ENCODE measurements around the gene CDH23. TPM values are rescaled to one million over a fixed set of nuclear protein-coding genes. Genes with fewer than 3 reads are reported as not detected.

CDH23 gene
- total RNA-seq, 2 donors from 2014 or later, result 8.1 to 9.0 TPM

DNA sequence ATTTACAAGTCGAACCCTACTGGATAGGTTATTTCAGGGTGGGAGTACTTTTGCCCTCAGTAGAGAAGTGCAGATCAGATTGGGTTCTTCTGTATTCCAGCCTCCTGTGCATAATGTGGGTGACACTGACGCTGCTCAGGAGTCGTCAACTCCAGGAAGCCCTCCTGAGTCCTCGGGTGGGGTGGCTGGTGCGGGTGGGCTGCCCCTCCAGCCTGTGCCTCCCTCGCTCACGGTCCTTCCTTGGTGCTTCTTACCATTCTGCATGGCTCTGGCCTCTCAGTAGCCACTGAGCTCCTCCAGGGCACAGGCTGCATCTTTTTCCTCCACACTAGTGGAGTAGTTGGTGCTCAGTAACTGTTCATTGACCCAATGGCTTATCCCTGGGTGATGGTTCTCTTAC is 4.3 kb downstream of the CDH23 start:
- H3K4me1 Mint-ChIP-seq, result peaks cover 8% of the 10 kb centered on the region
- H3K27ac Mint-ChIP-seq, result no peak overlapping the region
- H3K36me3 Mint-ChIP-seq (ENCODE audit: low read depth), result peaks cover 3% of the 10 kb centered on the region
- peaks cover 49% of the 10 kb centered on the region for H3K27me3 Mint-ChIP-seq
- DNase-seq (no peak), ATAC-seq (no peak)
- H3K9me3 ChIP-seq (ENCODE audit: control insufficient read depth, low read length, poor library complexity, severe bottlenecking), result no peaks in the 10 kb centered on the region
- H3K4me3 Mint-ChIP-seq, result no peak overlapping the region

DNA sequence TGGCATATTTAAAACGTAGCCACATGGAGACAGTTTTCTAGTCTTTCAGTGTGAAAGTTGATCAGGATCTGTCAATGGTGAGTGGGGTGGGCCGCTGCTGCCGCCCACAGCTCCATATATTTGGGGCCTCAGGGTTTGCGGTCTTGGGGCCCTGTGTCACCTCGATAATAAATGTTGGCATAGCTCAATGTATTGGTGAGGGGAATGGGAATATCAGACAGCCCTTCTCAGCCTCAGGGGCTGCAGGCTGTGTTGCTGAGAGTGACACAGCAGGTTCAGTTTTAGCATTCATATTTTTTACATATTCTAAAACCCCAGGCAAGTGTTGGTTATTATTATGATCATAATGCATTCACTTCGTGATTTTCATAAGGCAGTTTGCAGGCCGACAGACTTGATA is 5.3 kb downstream of the CDH23 start:
- no peak overlapping the region for H3K4me3 Mint-ChIP-seq
- H3K36me3 Mint-ChIP-seq (ENCODE audit: low read depth), result peaks cover 2% of the 10 kb centered on the region
- peaks cover 8% of the 10 kb centered on the region for H3K4me1 Mint-ChIP-seq
- H3K27me3 Mint-ChIP-seq, result peaks cover 51% of the 10 kb centered on the region
- H3K9me3 ChIP-seq (ENCODE audit: control insufficient read depth, low read length, poor library complexity, severe bottlenecking), result no peaks in the 10 kb centered on the region
- no peak for ATAC-seq
- no peak overlapping the region for H3K27ac Mint-ChIP-seq
- no peak for DNase-seq

DNA sequence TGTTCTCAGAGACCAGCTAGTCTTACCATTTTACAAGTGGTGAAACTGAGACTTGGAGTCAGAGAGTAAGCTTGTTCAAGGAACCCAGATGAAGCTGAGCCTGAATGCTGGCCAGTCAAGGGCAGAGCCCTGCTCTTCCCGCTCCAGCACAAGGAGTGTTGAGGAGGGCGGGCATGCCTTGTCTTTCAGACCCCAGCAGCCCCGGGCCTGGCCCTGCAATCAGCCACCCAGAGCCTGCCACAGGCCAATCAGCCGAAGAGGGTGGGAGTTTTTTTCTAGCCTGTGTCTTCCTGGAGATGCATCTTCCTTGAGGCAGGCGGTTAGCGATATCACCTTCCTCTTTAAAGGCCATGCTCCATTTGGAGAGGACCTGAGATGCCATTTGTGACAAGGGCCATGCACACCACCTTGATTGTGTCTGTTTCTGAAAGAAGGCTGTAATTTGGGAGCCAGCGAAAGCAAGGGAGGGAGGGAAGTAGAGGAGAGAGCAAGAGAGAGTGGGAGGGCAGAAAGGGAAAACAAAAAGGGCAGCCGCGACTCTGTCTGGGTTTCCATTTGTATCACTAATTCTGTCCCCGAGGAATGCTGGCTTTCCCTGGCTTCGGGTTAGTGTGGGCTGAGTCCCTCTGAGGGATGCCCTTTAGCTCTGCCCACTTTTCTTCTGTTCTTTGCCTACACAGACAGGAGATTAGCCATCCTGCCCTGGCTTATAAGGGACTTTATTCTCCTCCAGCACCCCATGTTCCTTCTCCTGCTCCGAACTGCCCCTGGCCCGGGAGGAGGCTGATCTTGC is 8.0 kb downstream of the CDH23 start:
- H3K4me3 Mint-ChIP-seq, result no peak overlapping the region
- peaks cover 39% of the 10 kb centered on the region for H3K27me3 Mint-ChIP-seq
- H3K27ac Mint-ChIP-seq, result no peak overlapping the region
- peaks cover 2% of the 10 kb centered on the region for H3K36me3 Mint-ChIP-seq (ENCODE audit: low read depth)
- H3K4me1 Mint-ChIP-seq, result peaks cover 5% of the 10 kb centered on the region
- no peak for DNase-seq
- H3K9me3 ChIP-seq (ENCODE audit: control insufficient read depth, low read length, poor library complexity, severe bottlenecking), result no peaks in the 10 kb centered on the region
- no peak for ATAC-seq

DNA sequence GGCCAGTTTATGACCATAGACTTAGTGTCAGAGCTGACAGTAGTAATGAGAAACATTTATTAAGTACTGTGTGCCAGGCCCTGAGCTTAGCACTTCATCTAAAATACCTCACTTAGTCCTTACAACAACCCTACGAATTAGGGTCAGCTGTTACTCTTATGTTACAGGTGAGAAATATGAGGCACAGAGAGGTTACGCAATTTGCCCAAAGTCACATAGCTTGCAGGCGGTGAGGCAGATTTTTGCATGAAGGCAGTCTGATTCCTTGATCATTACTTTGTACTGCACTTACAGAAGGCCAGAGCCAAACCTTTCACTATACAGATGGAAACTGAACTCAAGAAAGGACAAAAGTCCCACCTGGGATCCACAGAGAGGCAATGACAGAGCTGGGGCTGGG is 10.2 kb downstream of the CDH23 start:
- peaks cover 2% of the 10 kb centered on the region for H3K36me3 Mint-ChIP-seq (ENCODE audit: low read depth)
- H3K4me1 Mint-ChIP-seq, result peaks cover 5% of the 10 kb centered on the region
- peaks cover 23% of the 10 kb centered on the region for H3K27me3 Mint-ChIP-seq
- no peak for DNase-seq
- no peak overlapping the region for H3K27ac Mint-ChIP-seq
- no peak overlapping the region for H3K4me3 Mint-ChIP-seq
- peaks cover 5% of the 10 kb centered on the region for H3K9me3 ChIP-seq (ENCODE audit: control insufficient read depth, low read length, poor library complexity, severe bottlenecking)
- ATAC-seq, result no peak

DNA sequence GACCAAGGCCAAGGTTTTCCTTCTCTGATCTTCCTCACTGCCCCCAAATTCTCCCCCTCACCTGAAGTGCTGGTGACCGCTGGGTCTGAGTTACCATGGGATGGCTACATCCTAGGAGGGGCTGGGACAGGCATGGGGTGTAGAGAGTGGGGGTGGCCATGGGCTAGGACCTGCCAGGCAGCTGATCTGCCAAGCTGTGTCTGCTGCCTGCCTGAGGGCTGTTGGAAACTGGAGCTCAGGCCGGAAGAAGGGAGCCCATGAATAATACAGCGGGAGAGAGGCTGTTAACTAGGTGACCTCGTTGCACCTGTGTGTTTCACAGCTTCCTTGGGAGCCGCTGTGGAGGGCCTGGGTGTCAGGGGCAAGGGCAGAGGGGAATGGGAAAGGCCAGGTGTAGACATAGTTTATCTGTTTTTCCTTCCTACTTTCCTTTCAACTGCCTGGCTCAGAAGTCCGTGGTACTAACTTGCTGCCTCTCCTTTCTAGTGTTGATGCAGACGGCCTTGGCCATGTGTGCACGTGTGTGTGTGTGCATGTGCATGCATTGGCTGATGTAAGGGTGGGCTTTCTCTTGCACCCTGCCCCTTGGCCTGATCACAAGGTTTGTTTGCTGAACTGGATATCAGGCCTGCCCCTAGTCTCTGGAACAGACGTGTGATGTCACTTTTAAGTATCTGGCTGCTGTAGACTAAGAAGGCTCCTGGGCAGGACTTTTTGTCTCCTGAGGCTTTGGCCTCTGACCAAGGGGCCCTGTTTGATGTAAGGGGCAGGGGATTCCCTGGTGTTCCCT is 11.9 kb downstream of the CDH23 start:
- ATAC-seq (no peak), DNase-seq (no peak)
- H3K27ac Mint-ChIP-seq, result no peak overlapping the region

DNA sequence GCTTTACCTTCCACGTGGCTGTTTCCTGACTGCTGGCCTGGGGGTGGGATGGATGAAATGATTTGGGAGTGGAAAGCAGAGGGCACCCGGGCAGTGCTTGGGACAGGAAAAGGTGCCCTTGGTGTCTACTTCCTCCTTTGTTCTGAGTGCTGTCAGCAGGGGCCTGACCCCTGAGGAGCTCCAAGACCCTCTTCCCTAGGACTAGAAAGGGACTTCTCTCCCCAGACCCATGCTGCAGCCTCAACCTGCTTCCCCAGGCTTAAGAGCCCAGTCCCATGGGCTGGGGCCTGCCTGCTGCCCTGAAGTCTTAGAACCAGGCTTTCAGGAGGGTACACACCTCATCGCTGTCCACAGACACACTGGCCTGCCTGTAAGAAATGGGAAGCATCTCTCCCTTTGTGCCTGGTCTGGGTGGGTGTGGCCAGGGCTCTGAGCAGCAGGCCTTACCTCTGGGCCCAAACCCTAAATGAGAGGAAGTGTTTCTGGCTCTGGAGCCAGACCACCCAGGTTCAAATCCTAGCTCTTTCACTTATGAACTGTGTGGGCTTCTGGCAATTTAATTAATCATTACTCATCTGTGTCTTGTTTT is 12.9 kb downstream of the CDH23 start:
- H3K4me3 Mint-ChIP-seq, result no peak overlapping the region

More for the DNA sequence above, 11.9 kb downstream of the CDH23 start:
- peaks cover 23% of the 10 kb centered on the region for H3K27me3 Mint-ChIP-seq
- peaks cover 2% of the 10 kb centered on the region for H3K4me1 Mint-ChIP-seq
- peaks cover 5% of the 10 kb centered on the region for H3K9me3 ChIP-seq (ENCODE audit: control insufficient read depth, low read length, poor library complexity, severe bottlenecking)
- peaks cover 2% of the 10 kb centered on the region for H3K36me3 Mint-ChIP-seq (ENCODE audit: low read depth)
- no peak overlapping the region for H3K4me3 Mint-ChIP-seq

DNA sequence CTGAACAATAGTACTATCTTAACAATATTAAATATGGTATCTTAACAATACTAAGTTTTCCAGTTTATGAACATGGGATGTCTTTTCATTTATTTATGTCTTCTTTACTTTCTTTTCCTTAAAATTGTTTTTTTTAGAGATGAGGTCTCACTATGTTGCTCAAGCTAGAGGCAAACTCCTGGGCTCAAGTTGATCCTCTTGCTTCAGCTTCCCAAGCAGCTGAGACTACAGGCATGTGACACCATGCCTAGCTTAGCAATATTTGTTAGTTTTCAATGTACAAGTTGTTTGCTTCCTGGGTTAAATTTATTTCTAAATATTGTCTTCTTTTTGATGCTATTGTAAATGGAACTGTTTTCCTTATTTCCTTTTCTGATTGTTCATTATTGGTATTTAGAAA is 16.9 kb downstream of the CDH23 start:
- H3K9me3 ChIP-seq (ENCODE audit: control insufficient read depth, low read length, poor library complexity, severe bottlenecking), result peaks cover 5% of the 10 kb centered on the region
- ATAC-seq (no peak), DNase-seq (no peak)
- Mint-ChIP-seq H3K4me3 (no peak overlapping the region), H3K4me1 (no peaks in the 10 kb centered on the region), H3K36me3 (ENCODE audit: low read depth) (no peaks in the 10 kb centered on the region), H3K27me3 (no peaks in the 10 kb centered on the region), H3K27ac (no peak overlapping the region)

More for the DNA sequence above, 12.9 kb downstream of the CDH23 start:
- peaks cover 17% of the 10 kb centered on the region for H3K27me3 Mint-ChIP-seq
- H3K9me3 ChIP-seq (ENCODE audit: control insufficient read depth, low read length, poor library complexity, severe bottlenecking), result peaks cover 5% of the 10 kb centered on the region
- ATAC-seq (no peak), DNase-seq (no peak)
- no peak overlapping the region for H3K27ac Mint-ChIP-seq
- H3K4me1 Mint-ChIP-seq, result no peaks in the 10 kb centered on the region
- peaks cover 2% of the 10 kb centered on the region for H3K36me3 Mint-ChIP-seq (ENCODE audit: low read depth)

DNA sequence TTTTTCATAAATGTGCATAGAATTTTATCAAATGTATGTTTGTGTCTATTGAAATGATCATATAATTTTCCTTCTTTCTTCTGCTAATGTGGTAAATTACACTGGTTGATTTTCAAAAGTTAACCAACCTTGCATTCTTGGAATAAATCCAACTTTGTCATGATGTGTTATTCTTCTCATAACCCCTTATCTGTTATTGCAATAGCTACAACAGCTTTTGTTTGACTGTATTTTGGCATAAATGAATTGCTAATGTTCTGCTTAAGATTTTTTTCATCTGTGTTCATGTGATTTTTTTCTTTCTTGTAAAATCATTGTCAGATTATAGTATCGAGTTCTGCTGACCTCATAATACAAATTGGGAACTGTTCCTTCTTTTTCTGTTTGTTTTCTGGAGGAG is 17.6 kb downstream of the CDH23 start:
- H3K27ac Mint-ChIP-seq, result no peak overlapping the region
- H3K36me3 Mint-ChIP-seq (ENCODE audit: low read depth), result no peaks in the 10 kb centered on the region

DNA sequence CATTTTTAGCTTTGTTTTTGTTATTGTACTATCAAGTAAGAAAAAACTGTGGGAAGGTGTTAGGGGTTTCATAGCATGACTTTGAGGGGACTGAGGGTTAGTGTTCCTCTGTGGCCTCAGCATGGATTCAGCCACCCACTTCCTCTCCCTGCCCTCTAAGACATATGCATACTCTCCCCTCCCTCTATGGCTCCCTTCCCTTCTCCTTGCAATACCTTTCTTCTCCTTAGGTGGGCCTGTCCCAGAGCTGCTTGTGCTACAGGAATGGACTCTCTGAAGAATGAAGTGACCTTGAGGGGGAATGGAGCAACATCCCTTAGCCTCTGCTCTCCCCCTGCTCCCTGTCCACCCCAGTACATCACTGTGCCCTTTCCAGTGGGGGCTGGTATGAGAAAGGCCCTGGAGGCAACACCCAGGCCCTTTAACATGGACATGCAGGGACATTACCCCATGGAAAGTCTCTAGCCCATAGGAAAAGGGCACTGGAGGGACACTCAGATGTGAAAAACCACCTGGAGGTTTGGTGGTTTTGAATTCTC is 22.4 kb downstream of the CDH23 start:
- Mint-ChIP-seq H3K27me3 (peaks cover 9% of the 10 kb centered on the region), H3K36me3 (ENCODE audit: low read depth) (no peaks in the 10 kb centered on the region), H3K4me1 (no peaks in the 10 kb centered on the region), H3K4me3 (no peak overlapping the region), H3K27ac (no peak overlapping the region)
- ATAC-seq (no peak), DNase-seq (no peak)
- H3K9me3 ChIP-seq (ENCODE audit: control insufficient read depth, low read length, poor library complexity, severe bottlenecking), result no peaks in the 10 kb centered on the region

More for the DNA sequence above, 17.6 kb downstream of the CDH23 start:
- ATAC-seq (no peak), DNase-seq (no peak)
- no peak overlapping the region for H3K4me3 Mint-ChIP-seq
- H3K27me3 Mint-ChIP-seq, result no peaks in the 10 kb centered on the region
- H3K9me3 ChIP-seq (ENCODE audit: control insufficient read depth, low read length, poor library complexity, severe bottlenecking), result peaks cover 5% of the 10 kb centered on the region
- H3K4me1 Mint-ChIP-seq, result no peaks in the 10 kb centered on the region

DNA sequence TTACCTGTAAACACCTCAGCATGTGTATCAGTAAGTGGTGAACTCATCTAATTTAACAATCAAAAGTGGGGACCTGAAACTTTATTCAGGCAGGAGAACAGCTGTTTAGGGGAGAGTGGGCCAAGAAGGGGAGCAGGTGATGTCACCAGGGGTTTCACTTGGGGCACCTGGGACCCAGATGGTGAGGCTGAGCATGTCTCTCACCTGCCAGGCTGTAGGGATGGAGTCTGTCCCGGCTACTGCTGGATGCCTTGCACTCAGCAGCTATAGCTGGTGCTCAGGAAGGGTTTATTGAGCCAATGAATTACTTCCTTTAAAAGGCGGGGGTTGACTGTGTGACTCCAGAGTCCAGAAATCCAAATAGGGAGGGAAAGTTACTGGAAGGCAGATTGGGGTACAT is 23.0 kb downstream of the CDH23 start:
- DNase-seq, result no peak
- Mint-ChIP-seq H3K4me1 (no peaks in the 10 kb centered on the region), H3K27me3 (peaks cover 16% of the 10 kb centered on the region), H3K27ac (no peak overlapping the region), H3K4me3 (no peak overlapping the region), H3K36me3 (ENCODE audit: low read depth) (no peaks in the 10 kb centered on the region)
- no peaks in the 10 kb centered on the region for H3K9me3 ChIP-seq (ENCODE audit: control insufficient read depth, low read length, poor library complexity, severe bottlenecking)
- ATAC-seq, result no peak

DNA sequence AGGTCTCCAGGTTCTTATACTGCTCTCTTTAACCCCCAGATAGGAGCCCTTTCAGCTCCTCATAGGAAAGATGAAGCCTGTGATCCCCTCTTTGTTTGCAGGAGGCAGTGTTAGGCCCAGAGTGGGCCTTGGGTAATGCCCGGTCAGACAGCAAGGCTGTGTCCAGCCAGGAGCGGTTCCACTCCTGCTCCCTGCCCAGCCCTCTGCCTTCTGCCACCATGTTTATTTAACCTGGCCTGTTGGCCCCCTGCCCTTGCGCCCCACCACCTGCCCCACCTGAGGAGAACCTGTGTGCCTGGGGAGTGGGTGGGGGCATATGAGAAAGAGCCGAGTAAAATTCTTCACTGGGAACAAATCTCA is 24.3 kb downstream of the CDH23 start:
- ATAC-seq (no peak), DNase-seq (no peak)
- H3K36me3 Mint-ChIP-seq (ENCODE audit: low read depth), result no peaks in the 10 kb centered on the region
- H3K4me1 Mint-ChIP-seq, result peaks cover 2% of the 10 kb centered on the region
- peaks cover 21% of the 10 kb centered on the region for H3K27me3 Mint-ChIP-seq
- H3K9me3 ChIP-seq (ENCODE audit: control insufficient read depth, low read length, poor library complexity, severe bottlenecking), result no peaks in the 10 kb centered on the region
- no peak overlapping the region for H3K4me3 Mint-ChIP-seq
- no peak overlapping the region for H3K27ac Mint-ChIP-seq

DNA sequence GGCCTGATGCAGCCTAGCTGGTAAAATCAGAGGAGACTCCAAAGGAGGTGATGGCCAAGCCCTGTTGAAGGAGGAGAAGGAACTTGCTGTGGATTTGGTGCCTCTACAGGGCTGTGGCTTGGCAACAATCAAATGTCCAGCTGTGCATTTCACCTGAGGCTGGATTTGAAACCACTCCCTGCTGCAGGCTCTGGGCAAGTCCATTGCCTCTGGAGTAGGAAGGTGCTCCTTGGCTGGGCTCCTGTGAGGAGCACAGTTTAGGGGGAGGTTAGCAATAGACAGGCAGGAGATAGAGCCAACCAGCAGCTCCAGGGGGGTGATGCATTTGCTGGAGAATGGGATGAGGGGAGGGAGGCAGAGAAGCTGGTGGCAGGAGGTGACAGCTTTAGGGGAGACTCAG is 26.5 kb downstream of the CDH23 start:
- Mint-ChIP-seq H3K36me3 (ENCODE audit: low read depth) (no peaks in the 10 kb centered on the region), H3K4me3 (no peak overlapping the region), H3K27ac (no peak overlapping the region), H3K4me1 (peaks cover 2% of the 10 kb centered on the region), H3K27me3 (peaks cover 21% of the 10 kb centered on the region)
- ATAC-seq (no peak), DNase-seq (no peak)
- H3K9me3 ChIP-seq (ENCODE audit: control insufficient read depth, low read length, poor library complexity, severe bottlenecking), result no peaks in the 10 kb centered on the region

DNA sequence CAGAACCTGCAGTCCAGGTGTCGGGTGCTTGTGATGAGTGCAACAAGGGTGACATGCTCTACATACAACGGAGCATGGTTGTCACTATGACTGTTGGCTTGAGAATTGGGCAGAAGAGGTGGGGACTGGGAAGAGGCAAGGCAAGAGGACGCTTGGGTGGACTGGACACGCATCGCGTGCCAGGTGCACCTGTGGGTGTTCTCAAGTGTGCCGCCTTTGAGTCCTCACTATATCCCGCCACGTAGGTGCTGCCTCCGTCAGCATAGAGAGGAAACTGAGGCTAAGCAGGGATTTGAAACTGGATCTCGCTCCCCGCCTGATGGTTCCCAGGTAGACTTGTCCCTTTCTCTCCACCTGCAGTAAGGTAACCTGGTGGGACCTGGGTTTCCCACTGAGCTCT is 27.2 kb downstream of the CDH23 start:
- no peak overlapping the region for H3K4me3 Mint-ChIP-seq
- no peak overlapping the region for H3K27ac Mint-ChIP-seq
- ATAC-seq (no peak), DNase-seq (no peak)
- peaks cover 2% of the 10 kb centered on the region for H3K4me1 Mint-ChIP-seq
- H3K36me3 Mint-ChIP-seq (ENCODE audit: low read depth), result no peaks in the 10 kb centered on the region
- H3K9me3 ChIP-seq (ENCODE audit: control insufficient read depth, low read length, poor library complexity, severe bottlenecking), result no peaks in the 10 kb centered on the region
- peaks cover 23% of the 10 kb centered on the region for H3K27me3 Mint-ChIP-seq

All from T-helper 17 cell (primary cell).